GM10266 (cell line): ENCODE measurements around the gene EPS8L1.
"Not testable (repeated sequence)": the region's sequence is repeated elsewhere in the genome, so short reads cannot be mapped to it uniquely, and the experiment has no call there.

Experiments
- DNase-seq: peaks from one replicate; pipeline ENCODE4 v3.0.0; 2012; ENCODE audit errors: extremely low spot score
- TF ChIP-seq, protein P1 (sequence below): IDR thresholded peaks from 2 replicates; pipeline ENCODE4 v1.5.1; 2012; ENCODE audit warnings: mild to moderate bottlenecking, low read depth; ENCODE audit not compliant: control insufficient read depth, insufficient read depth; ENCODE audit errors: missing control alignments

EPS8L1 gene

DNA sequence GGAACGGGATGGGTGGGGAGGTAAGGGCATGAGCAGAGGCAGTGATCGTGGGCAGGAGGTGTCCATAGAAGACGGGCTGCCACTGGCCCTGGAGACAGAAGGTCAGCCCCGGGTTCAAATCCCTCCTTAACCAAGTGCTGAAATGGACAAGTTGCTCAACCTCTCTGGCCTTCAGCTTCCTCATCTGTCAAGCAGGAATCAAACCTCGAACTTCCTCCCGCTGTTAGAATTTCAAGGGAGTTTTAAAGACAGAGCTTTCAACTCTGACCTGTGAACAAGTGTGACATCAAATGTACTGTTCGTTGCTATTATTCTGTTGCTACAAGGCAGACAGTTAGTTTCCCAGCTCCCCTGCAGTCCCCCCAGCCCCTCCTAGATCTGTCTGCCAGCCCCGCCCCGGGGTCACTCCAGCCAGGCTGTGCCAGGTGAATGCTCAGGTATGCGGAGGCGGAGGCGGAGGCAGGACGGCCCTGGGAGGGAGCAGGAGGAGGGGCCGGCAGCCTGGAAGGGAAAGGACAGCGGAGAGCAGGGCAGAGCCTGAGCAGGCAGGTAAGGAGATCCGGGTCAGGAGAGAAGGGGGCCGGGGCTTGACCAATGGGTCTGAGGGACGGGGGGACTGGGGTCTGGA, at the start of gene EPS8L1:
Gene EPS8L1, plus strand, starts transcription at position 499 of the 628 bp plus-strand sequence. CDS start 576 bp downstream, outside the sequence.
- no peak for DNase-seq
- TF ChIP-seq, protein P1, sequence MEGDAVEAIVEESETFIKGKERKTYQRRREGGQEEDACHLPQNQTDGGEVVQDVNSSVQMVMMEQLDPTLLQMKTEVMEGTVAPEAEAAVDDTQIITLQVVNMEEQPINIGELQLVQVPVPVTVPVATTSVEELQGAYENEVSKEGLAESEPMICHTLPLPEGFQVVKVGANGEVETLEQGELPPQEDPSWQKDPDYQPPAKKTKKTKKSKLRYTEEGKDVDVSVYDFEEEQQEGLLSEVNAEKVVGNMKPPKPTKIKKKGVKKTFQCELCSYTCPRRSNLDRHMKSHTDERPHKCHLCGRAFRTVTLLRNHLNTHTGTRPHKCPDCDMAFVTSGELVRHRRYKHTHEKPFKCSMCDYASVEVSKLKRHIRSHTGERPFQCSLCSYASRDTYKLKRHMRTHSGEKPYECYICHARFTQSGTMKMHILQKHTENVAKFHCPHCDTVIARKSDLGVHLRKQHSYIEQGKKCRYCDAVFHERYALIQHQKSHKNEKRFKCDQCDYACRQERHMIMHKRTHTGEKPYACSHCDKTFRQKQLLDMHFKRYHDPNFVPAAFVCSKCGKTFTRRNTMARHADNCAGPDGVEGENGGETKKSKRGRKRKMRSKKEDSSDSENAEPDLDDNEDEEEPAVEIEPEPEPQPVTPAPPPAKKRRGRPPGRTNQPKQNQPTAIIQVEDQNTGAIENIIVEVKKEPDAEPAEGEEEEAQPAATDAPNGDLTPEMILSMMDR, result no peak

DNA sequence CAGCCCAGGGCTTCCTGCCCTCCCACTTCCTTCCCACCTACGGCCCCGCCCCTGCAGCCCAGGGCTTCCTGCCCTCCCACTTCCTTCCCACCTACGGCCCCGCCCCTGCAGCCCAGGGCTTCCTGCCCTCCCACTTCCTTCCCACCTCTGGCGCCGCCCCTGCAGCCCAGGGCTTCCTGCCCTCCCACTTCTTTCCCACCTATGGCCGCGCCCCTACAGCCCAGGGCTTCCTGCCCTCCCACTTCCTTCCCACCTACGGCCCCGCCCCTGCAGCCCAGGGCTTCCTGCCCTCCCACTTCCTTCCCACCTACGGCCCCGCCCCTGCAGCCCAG, 48.6 kb upstream of the EPS8L1 start:
- DNase-seq, result not testable (repeated sequence)

DNA sequence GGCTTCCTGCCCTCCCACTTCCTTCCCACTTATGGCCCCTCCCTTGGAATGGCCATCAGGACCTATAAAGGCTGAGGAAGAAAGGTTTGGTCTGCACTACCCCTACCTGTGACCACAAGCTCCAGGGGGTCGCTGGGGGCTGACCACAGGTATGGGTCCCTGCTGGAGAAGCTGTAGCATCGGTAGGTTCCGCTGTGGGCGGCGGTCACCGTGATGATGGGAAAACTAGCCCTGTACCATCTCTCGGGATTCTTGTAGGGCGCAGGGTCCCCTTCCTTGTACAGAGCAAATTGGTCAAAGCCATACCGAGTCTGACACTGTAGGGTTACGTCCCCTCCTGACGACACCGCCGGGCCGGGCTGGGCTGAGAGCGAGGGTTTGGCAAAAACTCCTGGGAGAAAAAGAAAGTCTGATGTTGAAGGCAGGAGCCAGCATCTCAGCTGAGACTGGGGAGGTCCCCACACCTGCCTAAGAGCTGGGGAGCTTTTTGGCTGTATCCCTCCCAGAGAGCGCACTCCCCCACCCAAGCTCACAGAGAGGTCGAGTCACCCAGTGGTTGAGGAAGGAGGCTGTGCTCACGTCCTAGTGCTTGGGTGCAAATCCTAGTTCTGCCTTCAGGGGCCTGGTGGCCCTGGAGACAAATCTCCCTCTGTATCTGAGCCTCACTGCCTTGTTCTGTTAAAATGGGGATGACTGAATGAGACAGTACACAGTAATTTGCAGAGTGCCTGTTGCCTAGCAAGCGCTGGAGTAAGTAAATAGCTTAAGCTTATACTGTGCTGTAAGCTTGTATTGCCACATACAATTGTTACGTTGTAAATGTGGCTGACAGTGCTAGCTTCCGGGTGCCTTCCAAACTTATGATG, 48.0 kb upstream of the EPS8L1 start:
- TF ChIP-seq, protein P1, result no peak
- DNase-seq, result no peak

DNA sequence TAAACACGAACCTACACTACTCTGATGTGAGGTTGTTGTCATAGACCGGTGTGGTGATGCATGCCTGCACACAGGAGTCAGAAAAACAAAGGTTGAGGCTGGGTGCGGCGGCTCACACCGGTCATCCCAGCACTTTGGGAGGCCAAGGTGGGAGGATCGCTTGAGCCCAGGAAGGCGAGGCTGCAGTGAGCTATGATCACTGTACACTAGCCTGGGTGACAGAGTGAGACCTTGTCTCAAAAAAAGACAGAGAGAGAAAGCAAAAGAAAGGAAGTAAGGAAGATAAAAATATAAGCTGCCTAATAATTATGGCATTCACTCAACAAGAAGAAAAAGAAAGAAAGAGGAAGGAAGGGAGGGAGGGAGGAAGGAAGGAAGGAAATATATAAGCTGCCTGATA, 46.9 kb upstream of the EPS8L1 start:
- DNase-seq, result no peak
- TF ChIP-seq, protein P1, result no peak

DNA sequence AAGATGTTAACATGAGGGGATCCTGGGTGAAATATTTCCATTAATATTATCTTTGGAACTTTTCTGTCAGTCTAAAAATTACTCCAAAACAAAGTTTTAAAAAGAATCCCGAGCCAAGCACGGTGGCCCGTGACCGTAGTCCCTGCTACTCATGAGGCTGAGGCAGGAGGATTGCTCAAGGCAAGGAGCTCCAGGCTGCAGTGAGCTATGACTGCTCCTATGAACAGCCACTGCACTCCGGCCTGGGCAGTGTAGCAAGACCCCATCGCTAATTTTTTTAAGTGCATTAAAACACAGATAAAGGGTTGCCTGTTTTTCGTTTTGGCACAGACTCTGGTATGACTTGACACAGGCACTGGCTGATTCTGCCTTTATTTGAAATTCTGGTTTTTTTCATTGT, 44.5 kb upstream of the EPS8L1 start:
- TF ChIP-seq, protein P1, result no peak
- DNase-seq, result no peak

DNA sequence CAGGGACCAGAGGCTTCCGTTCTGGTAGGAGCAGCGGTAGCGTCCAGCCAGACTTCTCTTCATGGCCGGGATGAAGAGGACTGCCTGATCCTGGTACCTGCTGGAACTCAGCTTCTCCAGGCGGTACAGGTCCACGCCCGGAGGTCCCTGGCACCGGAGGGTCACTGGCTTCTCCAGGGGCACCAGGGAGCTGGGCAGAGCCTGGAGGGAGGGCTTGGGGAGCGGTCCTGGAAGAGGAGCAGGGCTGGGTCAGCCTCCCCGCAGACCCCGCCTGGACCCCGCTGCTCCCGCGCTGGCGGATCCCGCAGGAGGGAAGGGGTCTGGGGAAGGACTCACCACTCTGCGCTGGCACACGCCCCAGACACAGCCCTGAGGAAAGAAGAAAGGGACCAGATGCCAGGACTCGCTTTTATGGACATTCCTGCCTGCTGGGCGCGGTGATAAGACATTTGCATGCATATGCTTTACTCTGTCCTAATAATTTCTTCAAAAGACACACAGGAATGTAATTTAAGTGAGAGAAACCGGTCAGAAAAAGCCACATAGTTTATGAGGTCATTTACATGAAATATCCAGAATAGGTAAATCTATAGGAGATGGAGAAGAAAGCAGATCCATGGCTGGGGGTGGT, 43.4 kb upstream of the EPS8L1 start:
- no peak for DNase-seq
- TF ChIP-seq, protein P1, result no peak

DNA sequence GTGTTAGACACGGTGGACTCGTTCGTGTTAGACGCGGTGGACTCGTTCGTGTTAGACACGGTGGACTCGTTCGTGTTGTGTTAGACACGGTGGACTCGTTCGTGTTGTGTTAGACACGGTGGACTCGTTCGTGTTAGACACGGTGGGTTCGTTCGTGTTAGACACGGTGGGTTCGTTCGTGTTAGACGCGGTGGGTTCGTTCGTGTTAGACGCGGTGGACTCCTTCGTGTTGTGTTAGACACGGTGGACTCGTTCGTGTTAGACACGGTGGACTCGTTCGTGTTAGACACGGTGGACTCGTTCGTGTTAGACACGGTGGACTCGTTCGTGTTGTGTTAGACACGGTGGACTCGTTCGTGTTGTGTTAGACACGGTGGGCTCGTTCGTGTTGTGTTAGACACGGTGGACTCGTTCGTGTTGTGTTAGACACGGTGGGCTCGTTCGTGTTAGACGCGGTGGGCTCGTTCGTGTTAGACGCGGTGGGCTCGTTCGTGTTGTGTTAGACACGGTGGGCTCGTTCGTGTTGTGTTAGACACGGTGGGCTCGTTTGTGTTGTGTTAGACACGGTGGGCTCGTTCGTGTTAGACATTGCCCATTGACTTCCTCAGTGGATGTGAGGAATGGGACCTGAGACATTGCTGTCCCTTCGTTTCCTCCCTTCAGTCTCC, 42.6 kb upstream of the EPS8L1 start:
- not testable (repeated sequence) for DNase-seq

DNA sequence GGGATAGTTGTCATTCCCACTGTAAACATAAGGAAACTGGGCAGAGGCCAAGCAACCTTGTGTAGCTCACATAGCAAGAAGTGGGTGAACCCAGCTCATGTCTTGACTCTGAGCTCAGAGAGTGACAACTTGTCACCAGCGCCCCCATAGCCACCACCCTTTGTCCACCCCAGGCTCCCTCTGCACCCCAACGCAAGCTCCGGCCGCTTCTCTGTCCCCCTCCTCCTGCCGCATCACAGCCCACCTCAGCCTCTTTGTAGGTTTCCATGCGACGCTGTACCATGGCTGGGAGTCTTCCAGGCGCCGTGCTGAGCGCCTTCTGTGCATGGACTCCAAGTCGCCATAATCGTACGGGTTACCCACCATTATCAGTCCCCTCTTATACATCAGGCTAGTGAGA, 40.9 kb upstream of the EPS8L1 start:
- TF ChIP-seq, protein P1, result no peak

More for the DNA sequence above, 40.9 kb upstream of the EPS8L1 start:
- DNase-seq, result no peak
